GM21423 (cell line): ENCODE measurements around the gene TRIO.

Source experiments
- ATAC-seq: cut with Tn5 transposase; IDR thresholded peaks from one replicate; pipeline ENCODE4 v1.9.1; 2021; ENCODE audit warnings: mild to moderate bottlenecking, moderate library complexity; ENCODE audit not compliant: unreplicated experiment

The TRIO gene

DNA sequence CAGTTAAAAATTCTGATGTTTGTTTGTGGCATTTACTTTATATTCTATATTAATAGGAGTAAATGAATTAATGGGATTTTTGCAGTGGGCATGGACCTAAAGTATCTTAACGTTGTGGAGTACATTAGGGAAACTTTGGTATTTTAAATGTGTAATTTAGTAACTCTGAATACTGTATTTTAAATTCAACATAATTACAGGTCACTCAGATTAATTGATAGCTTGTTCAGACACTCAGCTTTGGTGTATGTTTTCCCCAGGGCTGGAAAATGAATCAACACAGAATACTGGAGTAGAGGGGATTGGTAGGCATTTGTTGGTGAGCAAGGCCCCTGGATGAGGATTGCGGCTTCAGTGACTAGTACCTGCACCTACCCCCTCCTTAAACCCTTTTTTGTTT lies 117.5 kb downstream of the TRIO start:
- no peak for ATAC-seq

GRCh38 chr5:14261235-14261634 lies 118.1 kb downstream of the TRIO start:
- ATAC-seq = no peak

DNA sequence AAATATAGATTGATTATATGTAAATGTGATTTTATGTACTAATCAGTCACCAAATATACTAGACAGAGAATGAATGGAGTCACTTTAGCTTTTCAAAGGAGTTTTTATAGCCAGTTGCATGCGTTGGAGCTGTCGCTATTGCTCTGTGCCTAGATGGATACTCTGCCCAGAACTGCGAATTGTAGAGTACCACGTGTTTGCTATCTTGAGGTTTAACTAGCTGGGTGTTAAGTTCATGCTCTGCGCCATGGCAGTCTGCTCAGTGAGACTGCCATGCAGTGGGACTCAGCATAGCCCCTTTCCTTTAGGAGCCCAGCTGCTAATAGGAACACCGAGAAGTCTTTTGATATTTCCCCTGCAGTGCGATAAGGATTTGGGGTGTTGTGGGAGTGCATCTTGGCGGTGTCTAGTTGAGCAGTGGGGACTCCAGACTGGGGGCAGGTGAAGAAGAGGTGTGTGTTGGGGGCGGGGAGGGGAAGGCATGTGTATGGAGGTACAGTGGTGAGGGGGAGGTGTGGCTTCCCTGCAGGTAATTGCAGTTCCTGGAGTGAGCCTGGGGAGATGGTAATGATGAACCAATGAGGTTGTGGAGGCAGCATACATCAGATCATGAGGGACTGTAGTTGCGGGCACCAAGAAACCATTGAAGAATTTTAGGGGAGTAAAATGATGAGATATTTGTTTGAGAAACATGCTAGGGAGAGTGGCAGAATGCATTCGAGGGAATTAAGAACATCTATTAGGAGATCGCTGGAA lies 118.9 kb downstream of the TRIO start:
- no peak for ATAC-seq

- no peak for ATAC-seq
These were observed 120.0 kb downstream of the TRIO start for GRCh38 chr5:14263113-14263512.

GRCh38 chr5:14263699-14264098 lies 120.6 kb downstream of the TRIO start:
- no peak for ATAC-seq

- peak; percentile 84 for ATAC-seq
These were observed 121.6 kb downstream of the TRIO start for GRCh38 chr5:14264605-14265316.

DNA sequence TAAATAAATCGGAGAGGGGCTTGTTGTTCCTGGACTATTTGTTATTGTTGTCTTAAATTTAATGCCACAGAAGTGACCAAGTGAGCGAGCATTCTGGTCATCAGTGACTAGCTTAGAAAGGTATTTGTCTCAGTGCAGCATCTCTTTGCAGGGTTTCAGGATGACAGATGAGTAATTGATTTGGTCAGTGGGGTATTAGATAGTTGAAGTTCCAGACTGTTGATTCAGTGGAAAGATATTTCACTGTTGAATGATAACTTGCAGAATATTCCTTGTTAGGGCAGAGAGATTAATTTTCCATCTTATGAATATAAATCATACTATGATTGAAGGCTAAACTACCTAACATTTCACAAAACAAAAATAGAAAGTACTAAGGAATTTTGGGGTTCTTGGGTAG lies 122.4 kb downstream of the TRIO start:
- ATAC-seq = no peak

- no peak for ATAC-seq
These were observed 123.0 kb downstream of the TRIO start for GRCh38 chr5:14266171-14266570.

GRCh38 chr5:14266686-14267085 lies 123.5 kb downstream of the TRIO start:
- no peak for ATAC-seq

DNA sequence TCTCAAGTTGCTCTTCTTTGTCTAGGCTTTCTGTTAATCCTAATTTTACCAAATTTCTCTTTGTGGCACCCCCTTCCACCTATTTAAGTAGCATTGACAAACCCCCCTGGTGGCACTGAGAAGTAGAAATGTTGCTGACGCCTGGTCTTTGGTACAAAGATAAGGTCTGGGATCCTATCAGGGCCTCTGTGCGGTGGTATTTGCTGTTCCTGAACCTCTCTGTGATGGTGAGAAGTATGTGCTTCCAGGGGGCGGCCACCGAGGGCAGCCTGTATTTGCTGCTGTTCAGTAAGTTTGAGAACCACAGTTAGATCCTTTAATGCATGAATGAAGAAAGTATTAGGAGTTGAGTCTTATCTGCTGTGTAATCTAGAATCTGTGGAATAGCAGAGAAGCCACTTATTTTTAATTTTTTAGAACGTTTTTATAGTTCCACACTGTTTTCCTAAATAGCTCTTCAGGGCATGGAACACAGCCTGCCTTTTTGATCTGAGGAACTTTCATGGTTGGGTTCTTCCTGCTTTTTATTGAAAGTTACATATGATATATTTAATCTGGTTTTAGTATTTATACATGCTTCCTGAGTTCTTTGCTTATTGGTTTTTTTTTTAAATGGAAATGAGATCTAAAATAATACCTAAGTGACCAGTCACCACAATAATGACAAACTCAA lies 124.2 kb downstream of the TRIO start:
- ATAC-seq = no peak

DNA sequence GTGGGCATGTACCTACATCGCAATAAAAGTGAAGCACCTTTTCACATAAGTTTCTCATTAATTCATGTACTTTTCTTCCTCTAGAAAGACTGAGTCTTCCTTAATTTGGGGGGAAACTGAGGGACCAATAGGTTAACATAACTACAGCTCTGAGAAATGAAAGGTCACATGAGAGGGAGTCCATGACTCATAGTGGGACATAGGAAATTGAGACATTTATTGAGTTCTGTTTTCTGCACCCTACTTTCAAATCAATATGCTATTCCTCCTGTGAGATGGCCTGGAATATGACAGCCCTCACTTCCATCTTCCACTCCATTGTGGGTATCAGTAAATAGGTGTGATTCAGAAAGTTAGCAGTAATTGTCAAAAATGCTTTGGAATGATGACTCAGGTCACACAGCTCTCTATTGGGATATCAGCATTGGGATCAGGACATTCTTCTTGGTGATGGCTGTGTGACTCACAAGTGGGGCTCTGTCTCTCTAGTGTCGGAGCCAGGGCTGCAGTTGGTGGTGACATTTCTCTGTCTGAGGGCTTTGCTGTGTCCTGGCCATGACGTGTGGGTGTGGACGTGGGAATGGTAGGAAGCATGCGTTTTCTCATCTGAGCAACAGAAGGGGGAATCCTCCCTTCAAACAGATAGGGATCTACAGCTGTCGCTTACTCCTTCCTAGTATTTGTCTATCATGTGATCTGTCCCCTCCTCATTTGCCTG lies 125.0 kb downstream of the TRIO start:
- no peak for ATAC-seq

DNA sequence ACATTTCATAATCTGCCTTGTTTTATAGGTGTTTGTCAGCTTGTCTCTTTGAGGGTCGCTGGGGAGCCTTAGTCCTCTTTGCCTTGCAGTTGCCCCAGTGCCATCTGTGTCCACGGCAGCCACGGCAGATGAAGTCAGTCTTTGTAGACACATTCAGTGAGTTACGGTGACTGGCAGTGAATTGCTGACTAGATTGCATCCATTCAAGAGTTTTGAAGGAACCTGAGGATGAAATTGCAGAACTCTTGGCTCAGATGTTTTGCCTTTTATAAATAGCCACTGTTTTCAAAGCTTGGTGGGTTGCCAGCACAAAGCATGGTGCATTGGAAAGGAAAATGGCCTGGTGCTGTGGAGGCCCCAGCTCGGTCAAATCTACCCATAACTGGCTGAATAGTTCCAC lies 125.6 kb downstream of the TRIO start:
- ATAC-seq = no peak

DNA sequence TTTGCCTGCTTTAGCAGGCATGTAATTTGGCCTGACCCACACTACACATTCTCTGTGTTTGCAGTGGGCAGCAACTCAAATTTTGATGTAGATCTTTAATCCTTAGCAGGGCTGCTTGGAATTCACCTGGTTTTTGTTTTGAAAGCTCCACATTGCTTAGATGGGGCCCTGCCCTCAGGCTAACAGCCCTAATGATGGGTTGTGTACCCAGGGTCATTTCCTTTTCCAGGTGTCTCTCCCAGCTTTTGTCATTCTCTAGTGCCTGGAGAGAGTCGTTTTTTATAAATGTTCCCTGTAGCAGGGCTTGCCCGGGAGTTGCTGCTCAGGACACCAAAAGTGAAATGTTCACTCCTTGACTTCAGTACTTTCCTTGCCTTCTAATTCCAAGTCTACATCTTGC lies 126.3 kb downstream of the TRIO start:
- no peak for ATAC-seq

GRCh38 chr5:14270209-14270702 lies 127.1 kb downstream of the TRIO start:
- peak; percentile 49 for ATAC-seq

DNA sequence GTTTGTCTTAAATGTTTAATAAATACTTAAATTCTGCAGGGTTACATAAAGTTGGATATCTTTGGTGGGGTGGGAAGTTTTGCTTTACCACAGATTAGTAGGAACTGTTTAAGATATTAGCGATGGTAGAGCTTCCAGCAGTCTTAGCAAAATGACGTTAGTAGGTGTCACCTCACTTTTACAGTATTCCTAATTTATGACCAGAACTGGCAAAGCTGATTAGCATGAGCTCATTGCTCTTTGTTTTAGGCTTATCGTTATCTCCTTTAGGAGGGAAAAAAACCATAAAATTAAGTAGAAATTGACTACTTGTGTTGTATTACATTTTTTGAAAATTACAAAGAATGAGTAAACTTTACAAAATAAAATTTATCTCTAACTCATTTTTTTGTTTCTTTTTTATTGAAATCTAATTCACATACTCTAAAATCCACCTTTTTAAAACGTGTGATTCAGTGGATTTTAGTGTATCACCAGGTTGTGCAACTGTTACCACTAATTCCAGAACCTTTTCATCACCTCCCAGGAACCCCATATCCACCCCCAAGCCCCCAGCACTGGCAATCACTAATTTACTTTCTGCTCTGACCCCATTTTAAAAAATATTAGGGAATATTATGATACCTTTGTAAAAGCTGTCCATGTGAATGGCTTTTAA lies 129.5 kb downstream of the TRIO start:
- no peak for ATAC-seq

- no peak for ATAC-seq
These were observed 130.1 kb downstream of the TRIO start for GRCh38 chr5:14273207-14273767.

DNA sequence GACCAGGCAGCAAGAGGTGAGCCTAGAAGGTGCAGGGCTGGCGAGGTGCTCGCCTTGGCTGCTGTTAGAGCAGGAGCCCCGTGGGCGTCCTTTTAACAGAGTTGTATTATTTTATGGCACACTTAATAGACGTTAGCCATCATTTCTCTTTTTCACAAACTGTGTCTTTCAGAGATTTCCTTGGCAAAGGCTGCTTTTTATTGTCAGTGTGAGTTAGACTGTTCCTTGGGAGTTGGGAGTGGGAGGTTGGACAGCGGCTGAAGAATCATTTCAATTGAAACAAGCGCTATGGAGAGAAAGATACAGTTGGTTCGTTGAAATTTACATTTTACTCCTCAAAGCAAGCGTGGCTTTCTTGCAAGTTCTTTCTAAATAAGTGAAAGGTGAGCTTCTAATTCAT lies 133.2 kb downstream of the TRIO start:
- no peak for ATAC-seq

DNA sequence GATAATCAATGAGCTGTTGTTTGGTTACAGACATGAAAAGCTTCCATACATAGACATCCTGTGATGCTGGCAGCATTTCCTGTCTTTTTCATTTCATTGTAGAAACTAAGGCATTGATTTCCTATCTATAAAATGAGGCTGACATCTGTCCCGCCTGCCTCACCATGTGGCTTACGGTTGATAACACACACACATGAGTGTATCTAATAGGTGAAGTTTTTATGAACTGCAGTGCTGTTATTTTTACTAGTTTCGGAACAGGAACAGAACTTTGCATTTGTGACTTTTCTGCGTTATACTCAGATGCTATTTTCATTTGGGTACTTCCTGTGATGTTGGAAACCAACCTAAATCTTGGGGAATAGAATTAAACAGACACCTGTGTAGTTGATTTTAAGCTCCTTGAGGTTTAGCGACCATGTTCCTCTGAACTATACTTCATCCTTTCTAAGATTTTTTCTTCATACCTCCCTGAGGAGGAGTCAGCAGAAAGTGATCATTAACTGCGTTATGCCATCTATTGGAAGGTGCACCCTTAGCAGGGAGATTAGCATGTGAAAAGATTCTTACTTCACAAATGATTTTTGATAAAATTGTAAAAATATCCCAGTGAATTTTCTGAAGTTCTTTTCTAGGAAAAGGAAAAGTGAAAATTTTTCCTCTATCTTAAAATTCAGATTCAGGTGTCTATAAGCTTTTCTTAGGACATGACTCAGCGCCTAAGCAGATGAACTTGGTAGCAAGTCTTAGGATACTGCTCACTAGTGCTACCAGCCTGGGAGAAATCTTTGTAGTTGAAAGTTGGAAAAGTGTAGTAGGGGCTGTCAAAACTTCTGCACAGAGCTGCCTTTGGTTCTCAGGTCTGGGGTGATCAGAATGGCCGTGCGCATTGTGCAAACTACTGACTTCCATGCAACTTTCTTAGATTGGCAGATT lies 134.5 kb downstream of the TRIO start:
- no peak for ATAC-seq

GRCh38 chr5:14280294-14280854 lies 137.2 kb downstream of the TRIO start:
- ATAC-seq = no peak
